Endothelial cell of umbilical vein (primary cell): Measurements from ENCODE around the gene CCDC138.
"Not testable (repeated sequence)": the region's sequence is repeated elsewhere in the genome, so short reads cannot be mapped to it uniquely, and the experiment has no call there.

Experiments used
- CTCF ChIP-seq, 2 donors: IDR thresholded peaks; 1 replicate in 1 of 2; 2 replicates in 1 of 2; pipeline ENCODE4 v1.5.1; 2011; ENCODE audit warnings: low read length in 2 of 2, mild to moderate bottlenecking in 2 of 2, moderate library complexity in 2 of 2, control low read depth in 1 of 2, inconsistent platforms in 1 of 2, low read depth in 1 of 2; ENCODE audit not compliant: insufficient read depth in 1 of 2; ENCODE audit errors: extremely low read depth in 1 of 2
- EZH2 ChIP-seq: IDR thresholded peaks from 2 replicates; pipeline ENCODE4 v1.6.1; 2012; ENCODE audit warnings: borderline replicate concordance, low read depth, mild to moderate bottlenecking, moderate library complexity, low read length, inconsistent platforms; ENCODE audit not compliant: severe bottlenecking
- FOS ChIP-seq: IDR thresholded peaks from 2 replicates; pipeline ENCODE4 v1.6.1; 2011; ENCODE audit warnings: mild to moderate bottlenecking, low read length, moderate library complexity, borderline replicate concordance; ENCODE audit not compliant: insufficient read depth
- MAX ChIP-seq: IDR thresholded peaks from 2 replicates; pipeline ENCODE4 v1.6.1; 2011; ENCODE audit not compliant: insufficient read depth, insufficient read length
- POLR2A ChIP-seq: IDR thresholded peaks from 2 replicates; pipeline ENCODE4 v1.6.1; 2012; ENCODE audit warnings: low read depth, mild to moderate bottlenecking, control low read depth, low read length
- POLR2AphosphoS5 ChIP-seq: IDR thresholded peaks from 2 replicates; pipeline ENCODE4 v1.6.1; 2012; ENCODE audit warnings: low read depth, mild to moderate bottlenecking, control low read depth, low read length, moderate library complexity; ENCODE audit not compliant: insufficient read depth

GRCh38 chr2:108767859-108768258 is 18.7 kb upstream of the CCDC138 start:
- not testable (repeated sequence) for TF ChIP-seq CTCF (IDR thresholded peaks at IDR 0.05; ENCODE audit: extremely low read depth in 1 of 2, insufficient read depth in 1 of 2, low read depth in 1 of 2, low read length in 2 of 2); FOS; MAX; POLR2A; POLR2AphosphoS5; EZH2
